H1 (cell line): ENCODE results near the gene ARHGEF4. TPM values are rescaled to one million over a fixed set of nuclear protein-coding genes. Genes with fewer than 3 reads are reported as not detected.

ENCODE experiments used
- CTCF ChIA-PET: fragments of 300-600 bp; sonication (Branson Sonifier 250); formaldehyde crosslinking; loops from one replicate; lab custom pipeline; 2021; ENCODE audit not compliant: partially characterized antibody; lab: Charles Lee
- POLR2A ChIA-PET: fragments of 300-600 bp; sonication (Branson Sonifier 250); formaldehyde crosslinking; loops from one replicate; lab custom pipeline; 2021; ENCODE audit warnings: inconsistent platforms; ENCODE audit not compliant: partially characterized antibody; lab: Charles Lee
- DNase-seq, 2 experiments: peaks; one replicate each; pipeline versions ENCODE4 v3.0.0 to v3.0.0-alpha.2; 2010 to 2022; ENCODE audit warnings: low spot score in 2 of 2, low read depth in 1 of 2, mixed read lengths in 1 of 2
- FAIRE-seq: peaks from 2 replicates; lab custom pipeline; 2011; peaks lifted over from hg19 to GRCh38; lab: Jason Lieb, UNC
- H2AFZ ChIP-seq: 2 replicates; pipeline ENCODE4 v1.8.1; 2012; ENCODE audit warnings: low read length, inconsistent platforms
- H2AK5ac ChIP-seq: 2 replicates; pipeline ENCODE4 v1.6.1; 2013; ENCODE audit warnings: low read depth, low read length
- H2BK120ac ChIP-seq: replicated peaks from 2 replicates; pipeline ENCODE3; 2013; ENCODE audit warnings: low read depth, low read length, inconsistent platforms
- H2BK12ac ChIP-seq: 2 replicates; pipeline ENCODE4 v1.6.1; 2013; ENCODE audit warnings: low read depth, low read length
- H2BK15ac ChIP-seq: 2 replicates; pipeline ENCODE4 v1.6.1; 2013; ENCODE audit warnings: low read length
- H2BK20ac ChIP-seq: 2 replicates; pipeline ENCODE4 v1.6.1; 2013; ENCODE audit warnings: low read length
- H2BK5ac ChIP-seq: 2 replicates; pipeline ENCODE4 v1.6.1; 2013; ENCODE audit warnings: low read depth, low read length
- H3K14ac ChIP-seq: 2 replicates; pipeline ENCODE4 v1.6.1; 2013; ENCODE audit warnings: inconsistent platforms; ENCODE audit not compliant: insufficient read length
- H3K18ac ChIP-seq: 2 replicates; pipeline ENCODE4 v1.6.1; 2013; ENCODE audit warnings: low read length; ENCODE audit errors: extremely low read depth
- H3K23ac ChIP-seq: 2 replicates; pipeline ENCODE4 v1.6.1; 2013; ENCODE audit warnings: inconsistent platforms; ENCODE audit not compliant: insufficient read length
- H3K23me2 ChIP-seq: 2 replicates; pipeline ENCODE4 v1.6.1; 2013; ENCODE audit warnings: low read depth, low read length
- H3K27ac ChIP-seq: 2 replicates; pipeline ENCODE4 v1.6.1; 2011; ENCODE audit warnings: low read depth, low read length, inconsistent platforms
- H3K27me3 ChIP-seq, 4 experiments: replicated peaks in 1 of 4; 1 replicate in 1 of 4; 2 replicates in 3 of 4; pipeline versions ENCODE4 v1.6.1 to v1.8.1; 2011 to 2013; ENCODE audit warnings: low read length in 3 of 4, mild to moderate bottlenecking in 3 of 4, inconsistent platforms in 2 of 4, mixed read lengths in 2 of 4, moderate library complexity in 1 of 4; ENCODE audit not compliant: control insufficient read depth in 3 of 4, insufficient read depth in 3 of 4; ENCODE audit errors: extremely low read depth in 1 of 4
- H3K36me3 ChIP-seq, 4 experiments: 2 replicates each; pipeline versions ENCODE4 v1.6.1 to v1.8.1; 2011 to 2013; ENCODE audit warnings: mild to moderate bottlenecking in 4 of 4, low read length in 3 of 4, moderate library complexity in 2 of 4, control low read depth in 1 of 4, inconsistent platforms in 1 of 4; ENCODE audit not compliant: insufficient read depth in 4 of 4, control insufficient read depth in 2 of 4
- H3K4ac ChIP-seq: replicated peaks from 2 replicates; pipeline ENCODE3; 2013; ENCODE audit warnings: low read length, low read depth, mixed read lengths, inconsistent platforms; ENCODE audit not compliant: insufficient read length
- H3K4me1 ChIP-seq, 4 experiments: replicated peaks in 1 of 4; 1 replicate in 1 of 4; 2 replicates in 3 of 4; pipeline versions ENCODE4 v1.6.1 to v1.8.1; 2011 to 2013; ENCODE audit warnings: low read length in 3 of 4, inconsistent platforms in 2 of 4, mixed read lengths in 1 of 4; ENCODE audit not compliant: insufficient read depth in 4 of 4, control insufficient read depth in 3 of 4
- H3K4me2 ChIP-seq, 2 experiments: 2 replicates each; pipeline versions ENCODE4 v1.6.1 to v1.8.1; 2011 to 2013; ENCODE audit warnings: low read depth in 2 of 2, low read length in 2 of 2, control low read depth in 1 of 2, inconsistent platforms in 1 of 2, mild to moderate bottlenecking in 1 of 2; ENCODE audit not compliant: insufficient read depth in 1 of 2
- H3K4me3 ChIP-seq, 4 experiments: fragments of 200-600, 300-600 bp in 1 of 4; sonication (generic), shearing (Covaris generic), sonication (Bioruptor Twin) in 1 of 4; 2 replicates each; pipeline versions ENCODE4 v1.5.1 to v1.8.1; 2011 to 2016; ENCODE audit warnings: low read length in 4 of 4, low read depth in 3 of 4, control low read depth in 2 of 4, inconsistent platforms in 2 of 4, mild to moderate bottlenecking in 2 of 4, mixed read lengths in 1 of 4, moderate library complexity in 1 of 4; ENCODE audit not compliant: insufficient read depth in 2 of 4; ENCODE audit errors: extremely low read depth in 1 of 4
- H3K56ac ChIP-seq: replicated peaks from 2 replicates; pipeline ENCODE3; 2013; ENCODE audit warnings: low read depth, mild to moderate bottlenecking, mixed read lengths, low read length, inconsistent platforms; ENCODE audit not compliant: insufficient read length
- H3K79me1 ChIP-seq: 2 replicates; pipeline ENCODE4 v1.6.1; 2013; ENCODE audit warnings: low read depth, low read length, control low read depth
- H3K79me2 ChIP-seq, 2 experiments: 2 replicates each; pipeline versions ENCODE4 v1.6.1 to v1.8.1; 2012 to 2013; ENCODE audit warnings: low read length in 2 of 2, mild to moderate bottlenecking in 2 of 2, inconsistent platforms in 1 of 2; ENCODE audit not compliant: insufficient read depth in 2 of 2, control insufficient read depth in 1 of 2
- H3K9ac ChIP-seq, 4 experiments: replicated peaks in 1 of 4; 1 replicate in 1 of 4; 2 replicates in 3 of 4; pipeline versions ENCODE4 v1.6.1 to v1.8.1; 2011 to 2013; ENCODE audit warnings: low read depth in 3 of 4, low read length in 3 of 4, control low read depth in 2 of 4, mild to moderate bottlenecking in 2 of 4, moderate library complexity in 2 of 4, inconsistent platforms in 1 of 4; ENCODE audit errors: extremely low read depth in 1 of 4
- H3K9me3 ChIP-seq, 2 experiments: 2 replicates each; pipeline versions ENCODE4 v1.6.1 to v1.8.1; 2012 to 2013; ENCODE audit warnings: mild to moderate bottlenecking in 2 of 2, moderate library complexity in 2 of 2, control low read depth in 1 of 2, inconsistent platforms in 1 of 2, low read depth in 1 of 2, low read length in 1 of 2, mixed read lengths in 1 of 2; ENCODE audit not compliant: insufficient read depth in 2 of 2
- H4K20me1 ChIP-seq, 2 experiments: replicated peaks in 1 of 2; 2 replicates each; pipeline versions ENCODE3 to v1.8.1; 2011 to 2013; ENCODE audit warnings: inconsistent platforms in 2 of 2, low read length in 2 of 2, mild to moderate bottlenecking in 1 of 2; ENCODE audit not compliant: insufficient read depth in 2 of 2, control insufficient read depth in 1 of 2
- H4K5ac ChIP-seq: 2 replicates; pipeline ENCODE4 v1.6.1; 2013; ENCODE audit warnings: low read length, low read depth, mixed read lengths, inconsistent platforms; ENCODE audit not compliant: insufficient read length
- H4K8ac ChIP-seq: 2 replicates; pipeline ENCODE4 v1.8.0; 2013; ENCODE audit warnings: mild to moderate bottlenecking, moderate library complexity, low read length, inconsistent platforms; ENCODE audit not compliant: insufficient read depth; ENCODE audit errors: extremely low read depth
- H4K91ac ChIP-seq: replicated peaks from 2 replicates; pipeline ENCODE3; 2013; ENCODE audit warnings: low read length, mixed read lengths, inconsistent platforms; ENCODE audit not compliant: insufficient read length
- RAD21 ChIP-seq, 2 experiments: IDR thresholded peaks in 1 of 2; conservative IDR thresholded peaks in 1 of 2; 2 replicates each; pipeline ENCODE4 v1.6.1; 2011; ENCODE audit warnings: low read depth in 2 of 2, low read length in 2 of 2, improper control_type of control experiment in 1 of 2, inconsistent platforms in 1 of 2, mild to moderate bottlenecking in 1 of 2, moderate library complexity in 1 of 2
- YY1 ChIP-seq: IDR thresholded peaks from 2 replicates; pipeline ENCODE4 v1.6.1; 2011; ENCODE audit warnings: low read depth, mild to moderate bottlenecking, low read length
- WGBS, 2 experiments: shearing (Covaris generic) in 1 of 2; methylation state at CpG; one replicate each; pipeline versions ENCODE4 v1.1.6 to v1.1.7; 2013 to 2015; ENCODE audit warnings: low lambda C conversion rate in 2 of 2, mixed read lengths in 2 of 2, inconsistent platforms in 1 of 2, low coverage in 1 of 2, missing lambda C conversion rate in 1 of 2; ENCODE audit not compliant: insufficient replicate concordance in 2 of 2, insufficient coverage in 1 of 2, insufficient read length in 1 of 2; ENCODE audit errors: extremely low coverage in 1 of 2, missing lambda C conversion rate in 1 of 2; 5-methylcytosine and 5-hydroxymethylcytosine counted together
- polyA plus RNA-seq, 7 experiments: library from polyadenylated mRNA; depleted of rRNA in 3 of 7; stranded (reverse) in 5 of 7; unstranded in 2 of 7; fragments of >200 nt in 5 of 7; fragments of 200-250 nt in 2 of 7; gene quantifications; 1 replicate in 5 of 7; 2 replicates in 1 of 7; 4 replicates in 1 of 7; pipeline versions ENCODE4 v1.2.1 to v1.2.3, GENCODE V29; 2011 to 2013; ENCODE audit warnings: missing spikeins in 2 of 7, mixed read lengths in 2 of 7
- total RNA-seq: library from RNA; stranded (reverse); fragmentation: NEBNext Ultra II Directional; extraction: Animal tissue kit (Norgen Biotek cat#: 25700); gene quantifications from 2 replicates; pipeline ENCODE4 v1.2.1, GENCODE V29; 2021
- TF ChIP-seq, protein P1 (sequence below): IDR thresholded peaks from 2 replicates; pipeline ENCODE4 v1.6.1; 2011; ENCODE audit warnings: low read length, improper control_type of control experiment

The ARHGEF4 gene
- total and polyA plus RNA-seq, 2 of the 8 experiments (the other 6 are each of a cell fraction or from before 2014, with no cell fraction given) = 10.6 to 14.6 TPM

DNA sequence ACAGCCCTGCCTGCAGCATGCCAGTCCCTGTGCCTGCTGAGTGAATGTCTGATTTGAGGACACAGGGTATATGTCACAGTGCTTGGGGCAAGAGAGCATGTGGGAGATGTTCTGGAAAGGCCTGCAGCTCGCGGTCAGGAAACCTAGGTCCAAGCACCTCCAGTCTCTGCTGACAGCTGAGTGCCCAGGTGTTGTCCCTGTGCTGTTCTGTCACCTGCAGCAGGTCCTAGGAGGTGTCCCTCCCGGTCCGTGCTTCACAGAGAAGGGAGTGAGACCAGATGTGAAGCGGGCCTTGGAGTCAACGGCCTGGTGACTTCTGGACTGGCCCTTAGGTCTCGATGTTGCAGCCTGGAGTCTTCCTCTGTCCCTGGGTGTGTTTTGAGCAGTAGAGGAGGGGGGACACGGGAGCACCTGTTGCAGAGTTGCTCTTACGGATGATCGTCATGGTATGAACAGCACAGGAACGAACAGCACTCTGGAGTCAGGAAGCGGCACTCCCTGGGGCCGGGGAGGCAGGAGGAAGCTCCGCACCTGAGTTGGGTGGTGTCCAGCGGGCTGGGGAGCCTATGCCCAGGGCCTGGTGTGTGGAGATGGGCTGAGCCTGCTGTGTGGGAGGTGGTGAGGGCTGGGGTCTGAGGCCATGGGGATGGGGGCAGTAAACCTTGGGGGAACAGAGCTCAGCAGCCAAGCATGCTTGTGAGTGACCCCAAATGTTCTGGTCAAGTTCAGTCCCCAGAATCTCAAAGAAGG is 21.6 kb upstream of the ARHGEF4 start:
- 86% methylated on average over 15 of the region's 15 CpGs; no CpG with 5 or more reads in 1 of the 2 experiments for WGBS, 2 experiments
- TF ChIP-seq, protein P1, sequence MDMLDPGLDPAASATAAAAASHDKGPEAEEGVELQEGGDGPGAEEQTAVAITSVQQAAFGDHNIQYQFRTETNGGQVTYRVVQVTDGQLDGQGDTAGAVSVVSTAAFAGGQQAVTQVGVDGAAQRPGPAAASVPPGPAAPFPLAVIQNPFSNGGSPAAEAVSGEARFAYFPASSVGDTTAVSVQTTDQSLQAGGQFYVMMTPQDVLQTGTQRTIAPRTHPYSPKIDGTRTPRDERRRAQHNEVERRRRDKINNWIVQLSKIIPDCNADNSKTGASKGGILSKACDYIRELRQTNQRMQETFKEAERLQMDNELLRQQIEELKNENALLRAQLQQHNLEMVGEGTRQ = no peak
- TF ChIP-seq RAD21 (IDR thresholded peaks at IDR 0.05 in 1 of 2, conservative IDR thresholded peaks at IDR 0.05 in 1 of 2; ENCODE audit: low read depth in 2 of 2, low read length in 2 of 2) (no peak), YY1 (no peak)
- Histone ChIP-seq H3K4ac (no peak overlapping the region), H3K4me1 (peaks cover 0 to 9% (median 8%) of the 10 kb centered on the region in 4 experiments; a peak in 6 of 7 replicates), H3K4me2 (no peak overlapping the region), H3K79me1 (no peaks in the 10 kb centered on the region), H4K8ac (no peak overlapping the region; the same call in 1 of the 2 replicates), H3K9me3 (no peaks in the 10 kb centered on the region), H2AK5ac (no peak overlapping the region), H3K9ac (no peak overlapping the region), H2BK5ac (no peak overlapping the region), H3K23me2 (no peaks in the 10 kb centered on the region), H2AFZ (no peak overlapping the region; the same call in 1 of the 2 replicates), H2BK15ac (0 out of 2 replicates have a peak overlapping the region, but pooled peaks have one; percentile 31), H3K14ac (no peak overlapping the region), H3K79me2 (no peaks in the 10 kb centered on the region), H3K23ac (no peak overlapping the region), H2BK120ac (no peak overlapping the region), H3K18ac (no peak overlapping the region), H3K27me3 (no peaks in the 10 kb centered on the region), H3K4me3 (no peak overlapping the region), H3K36me3 (no peaks in the 10 kb centered on the region), H2BK12ac (no peak overlapping the region), H4K5ac (no peak overlapping the region), H4K91ac (no peak overlapping the region), H2BK20ac (no peak overlapping the region), H3K27ac (no peak overlapping the region), H3K56ac (no peak overlapping the region), H4K20me1 (no peaks in the 10 kb centered on the region)
- DNase-seq (no peak), FAIRE-seq (no peak)
- POLR2A ChIA-PET = interaction anchor here (0.6 kb wide), 1 partner anchor 10 kb away, joined by 3 read pairs; no protein-coding TSS in a partner anchor
- CTCF ChIA-PET = interaction anchor here (0.6 to 1.4 kb wide), 3 partner anchors 10 to 210 kb away, joined by 3 to 6 read pairs (median 4); no protein-coding TSS in a partner anchor
